Panc1 (cell line): Measurements from ENCODE around the gene PFKL. TPM values are rescaled to one million over a fixed set of nuclear protein-coding genes. Genes with fewer than 3 reads are reported as not detected.

Experiments used
- ATAC-seq: fragments of 200-7000 bp; cut with Tn5 transposase; 2 replicates; pipeline ENCODE4 v1.9.1; 2020; ENCODE audit warnings: mild to moderate bottlenecking, moderate library complexity
- BruUV-seq: library from RNA; stranded (reverse); fragments of 400-500 nt; replicated peaks from 2 replicates; lab custom pipeline; 2021; lab: Mats Ljungman, UMichigan
- CTCF ChIA-PET: fragments of 300-600 bp; sonication (Branson Sonifier 250); formaldehyde crosslinking; loops from one replicate; lab custom pipeline; 2022; ENCODE audit warnings: antibody characterized with exemption; lab: Charles Lee
- POLR2A ChIA-PET: fragments of 300-600 bp; sonication (Branson Sonifier 250); formaldehyde crosslinking; loops from one replicate; lab custom pipeline; 2022; ENCODE audit warnings: antibody characterized with exemption; lab: Charles Lee
- DNase-seq: peaks from one replicate; pipeline ENCODE4 v3.0.0-alpha.2; 2010; ENCODE audit warnings: low read depth, low spot score
- H3K27ac ChIP-seq: 2 replicates; pipeline ENCODE4 v1.5.1; 2011; ENCODE audit warnings: mild to moderate bottlenecking, low read length, inconsistent platforms
- H3K27me3 ChIP-seq: fragments of 200-500 bp; sonication (Bioruptor generic); 2 replicates; pipeline ENCODE4 v1.6.0; 2014; ENCODE audit warnings: low read length, inconsistent platforms; ENCODE audit not compliant: control insufficient read depth, insufficient read depth
- H3K36me3 ChIP-seq: fragments of 200-500 bp; sonication (Bioruptor generic); 2 replicates; pipeline ENCODE4 v1.5.1; 2014; ENCODE audit warnings: inconsistent platforms, mild to moderate bottlenecking, low read length, moderate library complexity; ENCODE audit not compliant: control insufficient read depth, insufficient read depth
- H3K4me1 ChIP-seq: 2 replicates; pipeline ENCODE4 v1.5.1; 2011; ENCODE audit warnings: inconsistent platforms, mild to moderate bottlenecking, low read length, moderate library complexity; ENCODE audit not compliant: control insufficient read depth, insufficient read depth
- H3K4me3 ChIP-seq, 2 experiments: 2 replicates each; pipeline ENCODE4 v1.5.1; 2011 to 2012; ENCODE audit warnings: low read depth in 2 of 2, low read length in 2 of 2, mild to moderate bottlenecking in 2 of 2, inconsistent platforms in 1 of 2, moderate library complexity in 1 of 2
- H3K9me3 ChIP-seq: fragments of 200-500 bp; sonication (Bioruptor generic); 2 replicates; pipeline ENCODE4 v1.5.1; 2014; ENCODE audit warnings: low read depth, mild to moderate bottlenecking, inconsistent platforms, low read length, moderate library complexity; ENCODE audit not compliant: control insufficient read depth, insufficient read depth
- POLR2AphosphoS5 ChIP-seq: IDR thresholded peaks from 2 replicates; pipeline ENCODE4 v1.6.1; 2012; ENCODE audit warnings: mild to moderate bottlenecking, low read depth, low read length, moderate library complexity
- SIN3A ChIP-seq: IDR thresholded peaks from 2 replicates; pipeline ENCODE4 v1.6.1; 2012; ENCODE audit warnings: low read depth, mild to moderate bottlenecking, low read length, moderate library complexity, borderline replicate concordance; ENCODE audit not compliant: insufficient read depth
- TCF7L2 ChIP-seq: IDR thresholded peaks from 2 replicates; pipeline ENCODE4 v1.6.1; 2011; ENCODE audit warnings: mild to moderate bottlenecking, low read depth, low read length, inconsistent platforms
- in situ Hi-C: cut with HindIII; loops from 2 replicates; pipeline ENCODE4 v1.10.0; 2016; ENCODE audit warnings: low sequenced_read_pairs, low pct_unique_long_range_greater_than_20kb
- intact Hi-C: fragments of 100-400 bp; cut with micrococcal nuclease; formaldehyde crosslinking; loops from one replicate; pipeline ENCODE4 v1.10.0; 2022; ENCODE audit not compliant: unreplicated experiment
- total RNA-seq: library from RNA; stranded (reverse); gene quantifications from one replicate; pipeline ENCODE4 v1.2.1, GENCODE V29; 2021; ENCODE audit not compliant: unreplicated experiment
- TF ChIP-seq, protein P1 (sequence below), 2 experiments: IDR thresholded peaks; 2 replicates each; pipeline ENCODE4 v1.6.1; 2011 to 2012; ENCODE audit warnings: low read depth in 2 of 2, control low read depth in 1 of 2, low read length in 1 of 2, mild to moderate bottlenecking in 1 of 2, moderate library complexity in 1 of 2; ENCODE audit not compliant: insufficient read depth in 1 of 2
- TF ChIP-seq, protein P2 (sequence below): fragments of 450-650 bp; IDR thresholded peaks from 2 replicates; pipeline ENCODE4 v1.5.1; 2017; ENCODE audit warnings: mild to moderate bottlenecking

The PFKL gene
- total RNA-seq, 1 experiment from 2014 or later = 70.1 TPM

DNA sequence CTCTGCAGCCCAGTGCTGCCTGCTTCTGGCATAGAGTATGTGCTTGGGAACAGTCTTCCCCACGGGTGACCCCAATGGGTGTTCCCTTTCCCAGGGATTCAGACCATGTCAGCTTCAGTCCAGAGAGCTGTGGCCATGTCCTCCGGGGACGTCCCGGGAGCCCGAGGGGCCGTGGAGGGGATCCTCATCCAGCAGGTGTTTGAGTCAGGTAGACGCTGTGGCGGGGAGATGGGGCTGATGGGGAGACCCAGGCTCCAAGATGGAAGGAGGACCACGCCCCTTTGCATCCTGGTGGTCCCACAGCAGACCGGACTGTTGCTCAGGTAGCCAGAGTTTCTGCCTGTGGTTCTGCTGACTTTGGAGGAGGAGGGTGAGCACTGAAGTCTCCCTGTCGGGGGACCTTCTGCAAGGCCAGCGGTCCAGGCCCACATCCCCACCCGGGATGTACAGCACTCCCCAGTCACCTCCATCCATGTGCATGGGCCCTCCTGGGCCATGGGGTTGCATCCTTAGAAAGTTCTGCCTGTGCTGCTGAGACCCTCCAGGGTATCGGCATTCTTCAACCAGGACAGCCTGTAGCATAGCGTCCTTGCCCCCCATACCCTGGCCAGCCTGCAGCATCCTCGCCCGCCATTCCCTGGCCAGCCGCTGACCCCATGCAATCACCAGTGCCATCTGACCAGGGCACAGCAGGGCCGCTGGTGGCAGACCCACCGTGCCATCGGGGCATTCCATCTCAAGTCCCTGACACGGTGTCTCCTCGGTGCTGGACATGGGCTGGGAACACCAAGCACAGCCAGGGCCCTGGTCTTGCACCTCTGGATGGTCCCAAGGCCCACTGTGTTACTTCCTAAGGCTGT lies 11.4 kb upstream of the PFKL start:
- Histone ChIP-seq H3K4me1 (no peaks in the 10 kb centered on the region; the same call in 1 of the 2 replicates), H3K9me3 (no peaks in the 10 kb centered on the region), H3K27ac (no peak overlapping the region), H3K36me3 (no peaks in the 10 kb centered on the region), H3K4me3 (no peak overlapping the region), H3K27me3 (no peaks in the 10 kb centered on the region)
- ChIA-PET POLR2A (no interaction called here), CTCF (no interaction called here)
- intact Hi-C loops (no loop called here), in situ Hi-C loops (no loop called here)
- ATAC-seq (no peak), DNase-seq (no peak)
- TF ChIP-seq SIN3A (no peak), TCF7L2 (no peak), POLR2AphosphoS5 (no peak)
- TF ChIP-seq, protein P1, sequence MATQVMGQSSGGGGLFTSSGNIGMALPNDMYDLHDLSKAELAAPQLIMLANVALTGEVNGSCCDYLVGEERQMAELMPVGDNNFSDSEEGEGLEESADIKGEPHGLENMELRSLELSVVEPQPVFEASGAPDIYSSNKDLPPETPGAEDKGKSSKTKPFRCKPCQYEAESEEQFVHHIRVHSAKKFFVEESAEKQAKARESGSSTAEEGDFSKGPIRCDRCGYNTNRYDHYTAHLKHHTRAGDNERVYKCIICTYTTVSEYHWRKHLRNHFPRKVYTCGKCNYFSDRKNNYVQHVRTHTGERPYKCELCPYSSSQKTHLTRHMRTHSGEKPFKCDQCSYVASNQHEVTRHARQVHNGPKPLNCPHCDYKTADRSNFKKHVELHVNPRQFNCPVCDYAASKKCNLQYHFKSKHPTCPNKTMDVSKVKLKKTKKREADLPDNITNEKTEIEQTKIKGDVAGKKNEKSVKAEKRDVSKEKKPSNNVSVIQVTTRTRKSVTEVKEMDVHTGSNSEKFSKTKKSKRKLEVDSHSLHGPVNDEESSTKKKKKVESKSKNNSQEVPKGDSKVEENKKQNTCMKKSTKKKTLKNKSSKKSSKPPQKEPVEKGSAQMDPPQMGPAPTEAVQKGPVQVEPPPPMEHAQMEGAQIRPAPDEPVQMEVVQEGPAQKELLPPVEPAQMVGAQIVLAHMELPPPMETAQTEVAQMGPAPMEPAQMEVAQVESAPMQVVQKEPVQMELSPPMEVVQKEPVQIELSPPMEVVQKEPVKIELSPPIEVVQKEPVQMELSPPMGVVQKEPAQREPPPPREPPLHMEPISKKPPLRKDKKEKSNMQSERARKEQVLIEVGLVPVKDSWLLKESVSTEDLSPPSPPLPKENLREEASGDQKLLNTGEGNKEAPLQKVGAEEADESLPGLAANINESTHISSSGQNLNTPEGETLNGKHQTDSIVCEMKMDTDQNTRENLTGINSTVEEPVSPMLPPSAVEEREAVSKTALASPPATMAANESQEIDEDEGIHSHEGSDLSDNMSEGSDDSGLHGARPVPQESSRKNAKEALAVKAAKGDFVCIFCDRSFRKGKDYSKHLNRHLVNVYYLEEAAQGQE (IDR thresholded peaks at IDR 0.05; ENCODE audit: insufficient read depth in 1 of 2, low read depth in 2 of 2, low read length in 1 of 2) = no peak
- TF ChIP-seq, protein P2, sequence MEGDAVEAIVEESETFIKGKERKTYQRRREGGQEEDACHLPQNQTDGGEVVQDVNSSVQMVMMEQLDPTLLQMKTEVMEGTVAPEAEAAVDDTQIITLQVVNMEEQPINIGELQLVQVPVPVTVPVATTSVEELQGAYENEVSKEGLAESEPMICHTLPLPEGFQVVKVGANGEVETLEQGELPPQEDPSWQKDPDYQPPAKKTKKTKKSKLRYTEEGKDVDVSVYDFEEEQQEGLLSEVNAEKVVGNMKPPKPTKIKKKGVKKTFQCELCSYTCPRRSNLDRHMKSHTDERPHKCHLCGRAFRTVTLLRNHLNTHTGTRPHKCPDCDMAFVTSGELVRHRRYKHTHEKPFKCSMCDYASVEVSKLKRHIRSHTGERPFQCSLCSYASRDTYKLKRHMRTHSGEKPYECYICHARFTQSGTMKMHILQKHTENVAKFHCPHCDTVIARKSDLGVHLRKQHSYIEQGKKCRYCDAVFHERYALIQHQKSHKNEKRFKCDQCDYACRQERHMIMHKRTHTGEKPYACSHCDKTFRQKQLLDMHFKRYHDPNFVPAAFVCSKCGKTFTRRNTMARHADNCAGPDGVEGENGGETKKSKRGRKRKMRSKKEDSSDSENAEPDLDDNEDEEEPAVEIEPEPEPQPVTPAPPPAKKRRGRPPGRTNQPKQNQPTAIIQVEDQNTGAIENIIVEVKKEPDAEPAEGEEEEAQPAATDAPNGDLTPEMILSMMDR = no peak
- no TSS peak for BruUV-seq

DNA sequence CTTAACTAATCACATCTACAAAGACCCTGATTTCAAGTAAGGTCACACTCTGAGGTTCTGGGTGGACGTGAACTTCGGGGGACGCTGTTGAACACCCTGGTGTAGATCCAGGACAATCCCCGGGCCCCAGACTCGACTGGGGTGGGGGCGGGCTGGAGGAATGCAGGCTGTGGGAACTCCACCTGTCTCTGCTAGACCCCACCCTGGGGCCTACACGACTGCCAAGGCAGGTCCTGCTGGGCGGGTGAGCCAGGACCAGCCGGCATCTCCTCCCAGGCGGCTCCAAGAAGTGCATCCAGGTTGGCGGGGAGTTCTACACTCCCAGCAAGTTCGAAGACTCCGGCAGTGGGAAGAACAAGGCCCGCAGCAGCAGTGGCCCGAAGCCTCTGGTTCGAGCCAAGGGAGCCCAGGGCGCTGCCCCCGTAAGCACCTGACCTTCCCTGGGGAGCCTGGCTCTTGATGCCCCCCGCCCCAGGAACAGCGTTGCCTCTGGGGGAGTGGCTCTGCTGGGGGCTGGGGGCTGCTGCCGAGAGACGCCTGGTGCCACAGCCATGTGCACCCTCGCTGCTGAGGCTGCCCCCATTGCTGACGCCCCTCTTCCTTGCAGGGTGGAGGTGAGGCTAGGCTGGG lies 10.4 kb upstream of the PFKL start:
- TF ChIP-seq, protein P1 (IDR thresholded peaks at IDR 0.05; ENCODE audit: insufficient read depth in 1 of 2, low read depth in 2 of 2, low read length in 1 of 2) = no peak
- TF ChIP-seq, protein P2 = no peak
- TF ChIP-seq POLR2AphosphoS5 = no peak
- TF ChIP-seq SIN3A = no peak
- no peak for TF ChIP-seq TCF7L2
- ATAC-seq (no peak), DNase-seq (no peak)
- ChIA-PET POLR2A (no interaction called here), CTCF (no interaction called here)
- Histone ChIP-seq H3K27me3 (no peaks in the 10 kb centered on the region), H3K4me3 (no peak overlapping the region), H3K9me3 (no peaks in the 10 kb centered on the region), H3K36me3 (no peaks in the 10 kb centered on the region), H3K27ac (no peak overlapping the region), H3K4me1 (peaks cover 3% of the 10 kb centered on the region)
- no TSS peak for BruUV-seq
- intact Hi-C loops (no loop called here), in situ Hi-C loops (no loop called here)
